ENCODE data around the gene CPNE9.

DNA sequence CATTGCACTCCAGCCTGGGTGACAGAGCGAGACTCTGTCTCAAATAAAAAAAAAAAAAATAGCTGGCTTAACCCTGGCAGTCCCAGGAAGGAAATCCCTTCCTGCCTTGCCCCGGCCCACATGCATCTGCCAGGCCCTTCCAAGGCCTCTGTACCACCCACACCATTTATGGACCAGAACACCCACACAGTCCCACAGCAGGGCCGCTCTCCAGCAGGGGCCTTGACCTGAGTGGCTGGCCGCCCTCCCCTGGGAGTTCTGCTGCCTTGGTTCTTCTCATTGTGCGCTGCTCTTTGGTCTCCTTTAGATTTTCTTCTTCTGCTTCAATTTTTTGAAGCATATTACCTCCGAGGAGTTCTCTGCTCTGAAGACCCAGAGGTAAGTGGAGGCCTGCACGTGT is 16.1 kb upstream of the CPNE9 start:
- TF ChIP-seq, protein P1, sequence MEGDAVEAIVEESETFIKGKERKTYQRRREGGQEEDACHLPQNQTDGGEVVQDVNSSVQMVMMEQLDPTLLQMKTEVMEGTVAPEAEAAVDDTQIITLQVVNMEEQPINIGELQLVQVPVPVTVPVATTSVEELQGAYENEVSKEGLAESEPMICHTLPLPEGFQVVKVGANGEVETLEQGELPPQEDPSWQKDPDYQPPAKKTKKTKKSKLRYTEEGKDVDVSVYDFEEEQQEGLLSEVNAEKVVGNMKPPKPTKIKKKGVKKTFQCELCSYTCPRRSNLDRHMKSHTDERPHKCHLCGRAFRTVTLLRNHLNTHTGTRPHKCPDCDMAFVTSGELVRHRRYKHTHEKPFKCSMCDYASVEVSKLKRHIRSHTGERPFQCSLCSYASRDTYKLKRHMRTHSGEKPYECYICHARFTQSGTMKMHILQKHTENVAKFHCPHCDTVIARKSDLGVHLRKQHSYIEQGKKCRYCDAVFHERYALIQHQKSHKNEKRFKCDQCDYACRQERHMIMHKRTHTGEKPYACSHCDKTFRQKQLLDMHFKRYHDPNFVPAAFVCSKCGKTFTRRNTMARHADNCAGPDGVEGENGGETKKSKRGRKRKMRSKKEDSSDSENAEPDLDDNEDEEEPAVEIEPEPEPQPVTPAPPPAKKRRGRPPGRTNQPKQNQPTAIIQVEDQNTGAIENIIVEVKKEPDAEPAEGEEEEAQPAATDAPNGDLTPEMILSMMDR (IDR thresholded peaks at IDR 0.05 in 4 of 5, conservative IDR thresholded peaks at IDR 0.05 in 1 of 5), result no peak
- TF ChIP-seq POLR2A (IDR thresholded peaks at IDR 0.05), result no peak
